CD4-positive, alpha-beta T cell treated with Interleukin-21 for 1 hour (primary cell): ENCODE data around the gene MACC1.
"Not testable (repeated sequence)": the region's sequence is repeated elsewhere in the genome, so short reads cannot be mapped to it uniquely, and the experiment has no call there.

Source experiments
- DNase-seq: peaks from one replicate; pipeline ENCODE4 v3.0.0-alpha.2; 2020

Gene MACC1

GRCh38 chr7:20229646-20230500 lies 12.7 kb upstream of the MACC1 start:
- DNase-seq = no peak

- DNase-seq = no peak
Measured at GRCh38 chr7:20229081-20229480, 11.9 kb upstream of the MACC1 start.

DNA sequence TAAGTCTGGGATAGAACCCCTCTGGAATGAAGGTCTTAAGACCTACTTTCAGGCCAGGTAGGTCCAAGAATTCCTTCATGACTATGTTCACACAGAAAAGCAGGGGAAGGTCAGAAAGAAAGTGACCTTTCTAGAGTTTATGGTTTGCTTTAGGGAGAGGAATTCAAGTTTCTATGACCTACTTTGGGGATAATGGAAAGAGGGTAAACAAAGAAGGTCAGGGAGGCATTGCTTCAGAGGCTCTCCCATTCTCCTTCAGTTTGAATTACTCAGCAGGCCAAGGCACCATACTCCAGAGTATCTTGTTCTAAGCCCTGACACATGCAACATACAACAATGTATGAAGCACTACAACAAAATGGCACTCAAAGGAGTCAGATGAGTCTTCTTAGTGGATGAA lies 11.5 kb upstream of the MACC1 start:
- DNase-seq = no peak

- DNase-seq = no peak
Measured at GRCh38 chr7:20227291-20227795, 10.2 kb upstream of the MACC1 start.

DNA sequence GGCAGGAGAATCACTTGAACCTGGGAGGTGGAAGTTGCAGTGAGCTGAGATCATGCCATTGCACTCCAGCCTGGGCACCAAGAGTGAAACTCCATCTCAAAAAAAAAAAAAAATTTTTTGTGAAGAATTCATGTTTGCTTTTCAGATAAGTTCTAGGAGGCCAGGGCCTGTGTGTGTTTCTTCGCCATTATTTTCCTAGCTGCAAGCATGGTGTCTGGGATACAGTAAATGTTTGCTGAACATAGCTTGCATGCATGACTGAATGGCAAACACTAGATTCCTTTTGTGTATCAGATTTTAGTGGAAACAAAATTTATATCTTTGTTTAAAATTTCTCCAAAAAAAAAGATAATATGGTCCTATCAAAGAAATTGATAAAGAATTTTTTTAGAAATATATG lies 9.7 kb upstream of the MACC1 start:
- DNase-seq = no peak

DNA sequence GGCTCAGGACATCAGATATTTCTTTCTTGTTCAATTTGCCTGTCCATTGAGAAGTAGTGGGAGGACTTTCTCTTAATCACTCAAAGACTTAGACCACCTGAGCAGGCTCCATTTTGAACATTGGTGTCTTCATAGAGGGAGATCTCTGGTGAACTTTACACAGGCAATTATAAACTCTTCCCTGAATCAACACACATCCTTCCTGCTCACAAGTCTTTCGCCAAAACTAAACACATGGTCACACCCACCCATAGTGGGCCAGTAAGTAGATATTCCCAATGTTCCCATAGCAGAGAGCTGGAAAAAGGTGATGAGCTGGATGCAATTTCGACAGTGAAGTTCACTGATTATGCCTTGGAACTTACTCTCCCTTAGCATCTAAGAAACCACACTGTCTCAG lies 8.2 kb upstream of the MACC1 start:
- no peak for DNase-seq

DNA sequence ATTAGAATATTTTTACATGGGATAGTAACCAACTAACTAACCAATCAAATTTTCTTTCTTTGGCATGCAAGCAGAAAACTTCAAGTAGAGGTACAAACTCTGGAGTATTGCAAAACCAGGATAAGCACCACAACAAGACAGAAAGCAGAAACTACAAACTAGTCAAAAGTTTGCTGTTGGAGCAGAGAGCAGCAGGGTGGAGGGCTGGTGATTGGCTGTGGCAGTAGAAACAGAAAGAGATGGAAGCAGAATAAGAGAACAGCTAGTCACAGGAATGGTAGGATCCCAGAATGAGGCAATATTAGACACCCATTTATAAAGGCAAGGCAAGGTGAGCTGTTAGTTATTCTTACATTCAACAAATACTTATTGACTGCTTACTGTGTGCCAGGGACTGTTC lies 6.8 kb upstream of the MACC1 start:
- no peak for DNase-seq

GRCh38 chr7:20223356-20223755 lies 6.2 kb upstream of the MACC1 start:
- no peak for DNase-seq

DNA sequence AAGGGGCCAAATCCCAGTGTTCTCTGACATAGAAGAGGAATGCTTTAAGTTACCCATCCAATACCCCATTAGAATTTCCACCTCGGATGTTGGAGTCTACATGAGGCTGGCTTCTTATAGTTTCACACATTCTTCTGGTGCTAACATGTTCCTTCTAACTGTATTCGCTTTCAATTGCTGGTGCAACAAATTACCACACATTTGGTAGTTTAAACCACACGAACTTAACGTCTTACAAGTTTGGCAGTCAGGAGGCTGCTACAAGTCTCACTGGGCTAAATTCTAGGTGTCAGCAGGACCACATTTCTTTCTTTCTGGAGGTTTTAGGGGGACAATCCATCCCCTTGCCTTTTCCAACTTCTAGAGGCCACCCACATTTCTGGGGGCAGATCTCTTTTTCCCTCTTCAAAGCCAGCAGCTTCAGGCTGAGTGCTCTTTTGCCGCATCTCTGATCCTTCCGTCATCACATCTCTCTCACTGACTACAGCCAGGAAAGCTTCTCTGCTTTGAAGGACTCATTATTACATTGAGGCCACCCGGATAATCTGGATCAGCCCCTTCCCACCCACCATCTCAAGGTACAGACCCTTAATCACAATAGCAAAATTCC lies 5.1 kb upstream of the MACC1 start:
- no peak for DNase-seq

DNA sequence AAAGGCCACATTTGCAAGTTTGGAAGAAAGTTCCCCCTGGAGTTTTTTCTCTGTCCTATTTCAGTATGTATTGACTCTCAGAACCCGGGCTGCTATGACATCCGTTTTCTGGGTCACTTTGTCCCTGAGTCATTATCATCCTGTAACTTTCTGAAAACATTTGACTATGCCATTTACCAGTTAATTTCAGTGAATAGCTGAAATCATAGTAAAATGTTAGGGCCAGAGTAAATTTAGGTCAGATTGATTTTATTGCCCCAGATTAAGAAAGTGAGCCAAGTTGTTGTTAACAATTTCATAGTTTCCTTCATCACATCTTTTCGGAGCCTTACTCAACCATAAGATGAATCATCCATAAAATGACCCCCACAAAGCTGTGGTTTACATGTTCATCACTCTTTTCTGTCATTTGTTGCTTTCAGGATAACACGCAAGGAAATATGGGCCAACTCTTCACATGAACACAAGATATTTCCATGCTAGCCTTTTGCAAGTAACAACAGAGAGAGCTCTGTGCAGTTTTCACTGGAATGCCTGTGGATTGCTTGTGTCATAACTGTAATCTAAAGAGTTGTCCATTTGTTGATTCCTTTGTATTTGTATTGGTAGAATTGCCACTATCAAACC lies 3.9 kb upstream of the MACC1 start:
- no peak for DNase-seq

DNA sequence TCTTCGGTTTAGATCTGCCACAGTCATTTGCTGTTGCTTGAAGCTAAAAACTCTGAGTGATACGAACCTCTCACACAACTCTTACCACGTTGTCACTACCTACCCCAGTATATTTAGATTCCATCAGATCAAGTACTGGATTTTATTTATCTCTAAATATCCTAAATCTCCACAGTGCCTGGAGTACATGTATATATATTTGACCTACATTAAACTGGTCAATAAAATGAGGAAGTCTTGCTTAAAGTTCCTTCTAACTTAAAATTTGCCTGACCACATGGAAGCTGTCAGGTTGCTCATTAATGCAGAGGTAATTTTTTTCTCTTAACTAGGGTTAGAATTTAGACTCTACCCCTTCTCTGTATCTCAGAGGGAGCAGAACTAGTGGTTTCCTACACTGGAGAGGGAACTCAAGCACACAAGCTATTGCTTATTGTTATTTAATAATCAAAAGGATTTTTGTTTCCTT lies 3.1 kb upstream of the MACC1 start:
- no peak for DNase-seq

GRCh38 chr7:20219446-20220292 lies 2.5 kb upstream of the MACC1 start:
- DNase-seq = peak; percentile 30

DNA sequence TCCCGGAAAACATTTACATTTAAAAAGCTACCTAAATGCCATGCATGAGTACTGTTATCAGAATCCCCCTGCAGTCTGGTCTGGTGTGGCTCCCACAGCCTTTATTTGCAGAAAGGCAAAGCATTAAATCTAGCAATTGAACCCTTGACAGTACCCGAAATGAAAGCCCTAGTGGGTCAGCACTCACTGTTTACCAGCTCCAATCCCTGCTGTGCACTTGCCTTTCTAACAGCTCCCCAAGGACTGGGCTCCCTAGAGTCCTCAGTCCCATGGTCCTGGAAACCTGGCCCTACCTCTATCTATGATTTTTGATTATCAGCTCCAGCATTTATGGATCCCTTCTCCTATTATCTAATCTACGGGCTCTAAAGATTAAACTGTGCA lies 1.9 kb upstream of the MACC1 start:
- no peak for DNase-seq

DNA sequence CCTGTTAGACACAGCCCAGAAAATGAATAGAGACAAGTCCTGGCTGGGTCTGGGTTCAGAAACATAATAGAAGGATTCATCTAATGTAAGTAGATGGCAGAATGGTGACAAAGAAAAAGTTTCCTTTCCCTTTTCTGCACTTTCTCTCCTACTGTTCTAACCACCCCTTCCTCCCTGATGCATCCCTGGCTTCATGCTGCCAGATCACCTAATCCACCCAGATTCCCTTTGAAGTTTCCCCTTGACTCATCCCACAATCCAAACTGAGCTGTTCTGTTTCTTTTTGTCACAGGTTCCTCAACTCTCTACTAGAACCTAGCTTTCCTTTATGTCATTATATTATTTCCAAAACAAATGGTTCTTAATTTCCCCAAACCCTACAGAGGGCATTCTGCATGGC lies 1.1 kb upstream of the MACC1 start:
- DNase-seq = no peak

DNA sequence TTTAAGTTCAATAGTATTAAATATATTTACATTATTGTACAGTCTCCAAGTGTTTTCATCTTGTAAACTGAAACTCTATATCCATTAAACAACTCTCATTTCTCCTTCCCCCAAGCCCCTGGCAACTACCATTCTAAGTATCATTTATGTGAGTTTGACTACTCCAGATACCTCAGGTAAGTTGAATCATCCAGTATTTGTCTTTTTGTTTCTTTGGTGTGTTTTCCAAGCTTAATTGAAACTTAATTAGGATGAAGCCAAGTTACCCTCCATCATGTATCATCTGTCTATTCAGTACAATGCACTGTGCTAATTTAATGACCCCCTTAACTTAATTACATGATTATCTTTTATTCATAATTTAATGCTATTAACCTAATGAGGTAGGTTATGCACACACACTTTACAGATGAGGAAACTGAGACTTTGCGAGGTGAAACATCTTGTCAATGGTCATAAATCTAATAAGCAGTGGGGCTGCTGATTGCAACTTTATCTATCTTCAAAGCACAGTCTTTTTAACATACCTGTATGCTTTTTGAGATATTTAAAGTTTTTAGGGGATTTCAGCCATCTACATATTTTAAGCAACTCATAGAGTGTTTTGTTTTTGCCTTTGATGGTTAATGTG lies 663 bp downstream of the MACC1 start:
- no peak for DNase-seq

GRCh38 chr7:20214921-20215669 lies 2.1 kb downstream of the MACC1 start:
- DNase-seq = no peak

DNA sequence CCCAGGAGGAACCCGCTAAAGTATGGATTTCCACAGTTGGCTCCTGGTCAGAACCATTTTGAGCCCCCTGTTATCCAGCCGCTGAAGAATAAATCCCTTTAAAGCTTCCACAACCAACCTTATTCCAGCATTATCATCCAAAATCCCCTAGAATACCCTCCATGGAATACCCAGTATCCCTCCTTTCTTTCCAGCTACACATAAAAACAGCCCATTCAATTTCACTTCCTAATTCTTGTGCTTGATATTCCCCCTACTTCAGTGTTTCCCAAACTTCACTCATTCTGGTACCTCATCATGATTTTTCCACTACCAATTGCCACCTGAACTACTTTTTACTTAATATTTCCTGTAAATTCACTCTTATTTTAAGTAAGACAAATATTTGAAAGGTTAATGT lies 3.1 kb downstream of the MACC1 start:
- DNase-seq = no peak

- no peak for DNase-seq
Measured at GRCh38 chr7:20213378-20213777, 3.8 kb downstream of the MACC1 start.

DNA sequence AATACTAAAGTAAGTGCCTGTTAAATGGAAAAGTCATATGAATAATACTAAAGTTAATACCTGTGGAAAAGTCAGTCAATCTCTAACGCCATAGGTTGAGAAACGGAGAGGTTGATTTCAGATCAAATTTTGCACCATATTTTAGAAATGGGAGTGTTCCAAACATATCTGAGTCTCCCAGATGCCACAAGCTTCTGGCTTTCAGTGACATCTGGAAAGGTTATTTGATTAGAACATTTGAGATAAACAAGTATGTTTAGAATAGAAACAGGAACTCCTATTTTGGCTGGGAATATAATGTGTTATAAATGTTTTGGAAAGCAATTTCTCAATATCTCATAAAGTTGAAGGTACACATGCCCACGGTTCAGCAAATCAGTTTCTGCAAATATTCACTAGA lies 5.8 kb downstream of the MACC1 start:
- DNase-seq = no peak

- no peak for DNase-seq
Measured at GRCh38 chr7:20208651-20209307, 8.4 kb downstream of the MACC1 start.

- DNase-seq = not testable (repeated sequence)
Measured at GRCh38 chr7:20207811-20208210, 9.4 kb downstream of the MACC1 start.
